T-helper 2 cell treated with Interferon-gamma antibody and Interleukin-4, amounts not matched to agents 5 μg/mL and 100 μg/mL, for 36 hours (primary cell): ENCODE measurements around the gene ANTXRL.
"Not testable (repeated sequence)": the region's sequence is repeated elsewhere in the genome, so short reads cannot be mapped to it uniquely, and the experiment has no call there.

Experiments used
- DNase-seq: peaks from one replicate; pipeline ENCODE4 v3.0.0; 2021; ENCODE audit warnings: low spot score
- H3K27ac Mint-ChIP-seq: one replicate; pipeline ENCODE4 v1.8.0; 2021; ENCODE audit warnings: mild to moderate bottlenecking, mixed read lengths
- H3K27me3 Mint-ChIP-seq: one replicate; pipeline ENCODE4 v1.8.0; 2021; ENCODE audit warnings: low read depth, mixed read lengths
- H3K36me3 Mint-ChIP-seq: one replicate; pipeline ENCODE4 v1.8.0; 2021; ENCODE audit warnings: low read depth, mixed read lengths
- H3K4me1 Mint-ChIP-seq: one replicate; pipeline ENCODE4 v1.8.0; 2021; ENCODE audit warnings: low read depth, mixed read lengths
- H3K4me3 Mint-ChIP-seq: one replicate; pipeline ENCODE4 v1.8.0; 2022; ENCODE audit warnings: mild to moderate bottlenecking, moderate library complexity, mixed read lengths
- H3K9me3 Mint-ChIP-seq: one replicate; pipeline ENCODE4 v1.8.0; 2021; ENCODE audit warnings: mixed read lengths

ANTXRL gene

GRCh38 chr10:46286991-46287693, at the start of gene ANTXRL:
TSS of gene ANTXRL (plus strand) at chr10:46286997. CDS start at chr10:46287263, 266 bp downstream.
- DNase-seq = no peak
- H3K27me3 Mint-ChIP-seq = peaks cover 16% of the 10 kb centered on the region
- no peaks in the 10 kb centered on the region for H3K9me3 Mint-ChIP-seq
- H3K27ac Mint-ChIP-seq = no peak within 1 kb of the TSS
- no peaks in the 10 kb centered on the region for H3K36me3 Mint-ChIP-seq
- H3K4me1 Mint-ChIP-seq = peaks cover 17% of the 10 kb centered on the region
- no peak within 1 kb of the TSS for H3K4me3 Mint-ChIP-seq

GRCh38 chr10:46237815-46238510, 48.8 kb upstream of the ANTXRL start:
- H3K27me3 Mint-ChIP-seq = no peaks in the 10 kb centered on the region
- peaks cover 33% of the 10 kb centered on the region for H3K36me3 Mint-ChIP-seq
- H3K9me3 Mint-ChIP-seq = peaks cover 18% of the 10 kb centered on the region
- no peak for DNase-seq
- peaks cover 13% of the 10 kb centered on the region for H3K4me1 Mint-ChIP-seq
- H3K27ac Mint-ChIP-seq = no peak overlapping the region
- H3K4me3 Mint-ChIP-seq = no peak overlapping the region

GRCh38 chr10:46239247-46239646, 47.5 kb upstream of the ANTXRL start:
- no peak overlapping the region for H3K27ac Mint-ChIP-seq
- peaks cover 18% of the 10 kb centered on the region for H3K4me1 Mint-ChIP-seq
- DNase-seq = no peak
- peaks cover 25% of the 10 kb centered on the region for H3K9me3 Mint-ChIP-seq
- H3K36me3 Mint-ChIP-seq = peaks cover 46% of the 10 kb centered on the region
- H3K4me3 Mint-ChIP-seq = no peak overlapping the region
- H3K27me3 Mint-ChIP-seq = no peaks in the 10 kb centered on the region

- H3K27ac Mint-ChIP-seq = no peak overlapping the region
- H3K36me3 Mint-ChIP-seq = peaks cover 48% of the 10 kb centered on the region
- H3K4me3 Mint-ChIP-seq = no peak overlapping the region
- H3K9me3 Mint-ChIP-seq = peaks cover 25% of the 10 kb centered on the region
- peaks cover 18% of the 10 kb centered on the region for H3K4me1 Mint-ChIP-seq
- no peaks in the 10 kb centered on the region for H3K27me3 Mint-ChIP-seq
- DNase-seq = no peak
These were observed 46.7 kb upstream of the ANTXRL start for GRCh38 chr10:46239993-46240683.

GRCh38 chr10:46240684-46241565, 45.9 kb upstream of the ANTXRL start:
- H3K27ac Mint-ChIP-seq = no peak overlapping the region
- H3K9me3 Mint-ChIP-seq = peaks cover 25% of the 10 kb centered on the region
- H3K4me1 Mint-ChIP-seq = peaks cover 18% of the 10 kb centered on the region
- no peak for DNase-seq
- H3K4me3 Mint-ChIP-seq = no peak overlapping the region
- no peaks in the 10 kb centered on the region for H3K27me3 Mint-ChIP-seq
- peaks cover 48% of the 10 kb centered on the region for H3K36me3 Mint-ChIP-seq

GRCh38 chr10:46245381-46245900, 41.4 kb upstream of the ANTXRL start:
- no peaks in the 10 kb centered on the region for H3K27me3 Mint-ChIP-seq
- no peak overlapping the region for H3K4me3 Mint-ChIP-seq
- peaks cover 38% of the 10 kb centered on the region for H3K36me3 Mint-ChIP-seq
- DNase-seq = no peak
- no peak overlapping the region for H3K27ac Mint-ChIP-seq
- H3K4me1 Mint-ChIP-seq = peaks cover 13% of the 10 kb centered on the region
- H3K9me3 Mint-ChIP-seq = peaks cover 25% of the 10 kb centered on the region

GRCh38 chr10:46246400-46247180, 40.2 kb upstream of the ANTXRL start:
- Mint-ChIP-seq H3K36me3 (peaks cover 32% of the 10 kb centered on the region), H3K9me3 (peaks cover 20% of the 10 kb centered on the region), H3K4me1 (peaks cover 11% of the 10 kb centered on the region)
- DNase-seq, H3K27me3 Mint-ChIP-seq, H3K4me3 Mint-ChIP-seq, H3K27ac Mint-ChIP-seq: not testable (repeated sequence)

- DNase-seq = no peak
- Mint-ChIP-seq H3K27ac (no peak overlapping the region), H3K4me1 (peaks cover 11% of the 10 kb centered on the region), H3K9me3 (peaks cover 15% of the 10 kb centered on the region), H3K27me3 (no peaks in the 10 kb centered on the region), H3K36me3 (peaks cover 27% of the 10 kb centered on the region), H3K4me3 (no peak overlapping the region)
These were observed 39.7 kb upstream of the ANTXRL start for GRCh38 chr10:46247181-46247475.

- H3K4me1 Mint-ChIP-seq = peaks cover 4% of the 10 kb centered on the region
- H3K4me3 Mint-ChIP-seq = no peak overlapping the region
- DNase-seq = no peak
- no peak overlapping the region for H3K27ac Mint-ChIP-seq
- H3K27me3 Mint-ChIP-seq = no peaks in the 10 kb centered on the region
- H3K36me3 Mint-ChIP-seq = peaks cover 18% of the 10 kb centered on the region
- H3K9me3 Mint-ChIP-seq = peaks cover 6% of the 10 kb centered on the region
These were observed 38.8 kb upstream of the ANTXRL start for GRCh38 chr10:46247808-46248569.

- Mint-ChIP-seq H3K27ac (no peak overlapping the region), H3K27me3 (no peaks in the 10 kb centered on the region), H3K9me3 (no peaks in the 10 kb centered on the region), H3K4me3 (no peak overlapping the region), H3K4me1 (no peaks in the 10 kb centered on the region), H3K36me3 (peaks cover 11% of the 10 kb centered on the region)
- no peak for DNase-seq
These were observed 38.1 kb upstream of the ANTXRL start for GRCh38 chr10:46248651-46249146.

- not testable (repeated sequence) for H3K27ac Mint-ChIP-seq, H3K9me3 Mint-ChIP-seq, H3K36me3 Mint-ChIP-seq, H3K4me3 Mint-ChIP-seq, H3K27me3 Mint-ChIP-seq, DNase-seq, H3K4me1 Mint-ChIP-seq
These were observed 37.0 kb upstream of the ANTXRL start for GRCh38 chr10:46249617-46250344.

- Mint-ChIP-seq H3K27me3 (no peaks in the 10 kb centered on the region), H3K36me3 (peaks cover 5% of the 10 kb centered on the region), H3K4me3 (no peak overlapping the region), H3K9me3 (no peaks in the 10 kb centered on the region), H3K4me1 (peaks cover 2% of the 10 kb centered on the region), H3K27ac (no peak overlapping the region)
- DNase-seq = no peak
These were observed 36.3 kb upstream of the ANTXRL start for GRCh38 chr10:46250481-46250880.
